NCI-H748 (cell line): Measurements from ENCODE around the gene ZFTA.
"Not testable (repeated sequence)": the region's sequence is repeated elsewhere in the genome, so short reads cannot be mapped to it uniquely, and the experiment has no call there.

Experiments
- DNase-seq: peaks from one replicate; lab custom pipeline; 2025; ENCODE audit not compliant: unreplicated experiment; lab: John Stamatoyannopoulos, UW

Gene ZFTA

GRCh38 chr11:63779039-63779438 is 10.5 kb upstream of the ZFTA start:
- DNase-seq, result no peak

GRCh38 chr11:63775191-63775590 is 6.6 kb upstream of the ZFTA start:
- no peak for DNase-seq

- not testable (repeated sequence) for DNase-seq
These were observed 3.3 kb upstream of the ZFTA start for GRCh38 chr11:63771741-63772318.

GRCh38 chr11:63770763-63771162 is 2.2 kb upstream of the ZFTA start:
- no peak for DNase-seq

- DNase-seq, result peak; percentile 54
These were observed 1.3 kb upstream of the ZFTA start for GRCh38 chr11:63769714-63770455.

GRCh38 chr11:63769042-63769713 is 603 bp upstream of the ZFTA start:
- peak; percentile 62 for DNase-seq

GRCh38 chr11:63767565-63768236 is 874 bp downstream of the ZFTA start:
- peak; percentile 88 for DNase-seq

- DNase-seq, result no peak
These were observed 1.4 kb downstream of the ZFTA start for GRCh38 chr11:63767267-63767564.

- peak; percentile 53 for DNase-seq
These were observed 1.9 kb downstream of the ZFTA start for GRCh38 chr11:63766531-63767235.

- no peak for DNase-seq
These were observed 2.8 kb downstream of the ZFTA start for GRCh38 chr11:63765688-63766241.

GRCh38 chr11:63764679-63765647 is 3.6 kb downstream of the ZFTA start:
- DNase-seq, result no peak

GRCh38 chr11:63764340-63764678 is 4.3 kb downstream of the ZFTA start:
- no peak for DNase-seq

GRCh38 chr11:63763496-63764339 is 4.9 kb downstream of the ZFTA start:
- DNase-seq, result peak; percentile 73

GRCh38 chr11:63762654-63763495 is 5.7 kb downstream of the ZFTA start:
- DNase-seq, result peak; percentile 73

- peak; percentile 28 for DNase-seq
These were observed 6.5 kb downstream of the ZFTA start for GRCh38 chr11:63761931-63762653.

GRCh38 chr11:63761188-63761587 is 7.4 kb downstream of the ZFTA start:
- no peak for DNase-seq

GRCh38 chr11:63760487-63761079 is 8.0 kb downstream of the ZFTA start:
- no peak for DNase-seq
